Nephron (organoid): ENCODE data around the gene MTUS2.

ENCODE experiments used
- H3K27ac Mint-ChIP-seq, 3 experiments: 2 replicates each; pipeline ENCODE4 v1.8.0; 2020; ENCODE audit warnings: mixed read lengths in 3 of 3, mild to moderate bottlenecking in 2 of 3, moderate library complexity in 1 of 3
- H3K27me3 Mint-ChIP-seq: 2 replicates; pipeline ENCODE4 v1.8.0; 2021; ENCODE audit warnings: low read depth, mild to moderate bottlenecking, moderate library complexity, mixed read lengths
- H3K36me3 Mint-ChIP-seq: 2 replicates; pipeline ENCODE4 v1.8.0; 2020; ENCODE audit warnings: low read depth, mixed read lengths
- H3K4me1 Mint-ChIP-seq: 2 replicates; pipeline ENCODE4 v1.8.0; 2020; ENCODE audit warnings: mixed read lengths
- H3K4me3 Mint-ChIP-seq, 3 experiments: 2 replicates each; pipeline ENCODE4 v1.8.0; 2020; ENCODE audit warnings: mild to moderate bottlenecking in 3 of 3, mixed read lengths in 3 of 3, moderate library complexity in 2 of 3
- H3K9me3 Mint-ChIP-seq: 2 replicates; pipeline ENCODE4 v1.8.0; 2020; ENCODE audit warnings: mixed read lengths
- CTCF ChIP-seq, 3 experiments: fragments of 200-600 bp; sonication (generic); IDR thresholded peaks; one replicate each; pipeline ENCODE4 v1.5.0; 2021; ENCODE audit warnings: antibody characterized with exemption in 3 of 3; ENCODE audit not compliant: unreplicated experiment in 3 of 3

Gene MTUS2

GRCh38 chr13:29266261-29266660, 446.1 kb downstream of the MTUS2 start:
- Mint-ChIP-seq H3K9me3 (peaks cover 17% of the 10 kb centered on the region), H3K36me3 (no peaks in the 10 kb centered on the region), H3K4me3 (no peak overlapping the region), H3K27ac (no peak overlapping the region), H3K27me3 (peaks cover 32% of the 10 kb centered on the region), H3K4me1 (peaks cover 15% of the 10 kb centered on the region)
- TF ChIP-seq CTCF (IDR thresholded peaks at IDR 0.05; ENCODE audit: unreplicated experiment in 3 of 3): no peak

- H3K27ac Mint-ChIP-seq: no peak overlapping the region
- H3K9me3 Mint-ChIP-seq: peaks cover 17% of the 10 kb centered on the region
- no peaks in the 10 kb centered on the region for H3K36me3 Mint-ChIP-seq
- H3K27me3 Mint-ChIP-seq: peaks cover 32% of the 10 kb centered on the region
- H3K4me3 Mint-ChIP-seq: no peak overlapping the region
- peaks cover 22% of the 10 kb centered on the region for H3K4me1 Mint-ChIP-seq
- TF ChIP-seq CTCF (IDR thresholded peaks at IDR 0.05; ENCODE audit: unreplicated experiment in 3 of 3): no peak
These were observed 446.9 kb downstream of the MTUS2 start for GRCh38 chr13:29266756-29267733.

- Mint-ChIP-seq H3K4me1 (peaks cover 22% of the 10 kb centered on the region), H3K27me3 (peaks cover 24% of the 10 kb centered on the region), H3K9me3 (peaks cover 9% of the 10 kb centered on the region), H3K36me3 (no peaks in the 10 kb centered on the region), H3K4me3 (no peak overlapping the region), H3K27ac (no peak overlapping the region)
- TF ChIP-seq CTCF (IDR thresholded peaks at IDR 0.05; ENCODE audit: unreplicated experiment in 3 of 3): no peak
These were observed 450.3 kb downstream of the MTUS2 start for GRCh38 chr13:29270271-29270985.

- Mint-ChIP-seq H3K36me3 (no peaks in the 10 kb centered on the region), H3K27ac (no peak overlapping the region), H3K27me3 (peaks cover 23% of the 10 kb centered on the region), H3K4me1 (peaks cover 22% of the 10 kb centered on the region), H3K4me3 (no peak overlapping the region), H3K9me3 (peaks cover 9% of the 10 kb centered on the region)
- no peak for TF ChIP-seq CTCF (IDR thresholded peaks at IDR 0.05; ENCODE audit: unreplicated experiment in 3 of 3)
These were observed 451.5 kb downstream of the MTUS2 start for GRCh38 chr13:29271606-29272005.

- peaks cover 5% of the 10 kb centered on the region for H3K27me3 Mint-ChIP-seq
- no peak for TF ChIP-seq CTCF (IDR thresholded peaks at IDR 0.05; ENCODE audit: unreplicated experiment in 3 of 3)
These were observed 459.5 kb downstream of the MTUS2 start for GRCh38 chr13:29279356-29280254.

More at GRCh38 chr13:29279356-29280254, 459.5 kb downstream of the MTUS2 start:
- Mint-ChIP-seq H3K4me3 (no peak overlapping the region), H3K36me3 (no peaks in the 10 kb centered on the region), H3K4me1 (peaks cover 21% of the 10 kb centered on the region), H3K9me3 (peaks cover 6% of the 10 kb centered on the region), H3K27ac (no peak overlapping the region)
